SW480 (cell line): Measurements from ENCODE around the gene IL23R.

ENCODE experiments used
- DNase-seq: peaks from one replicate; pipeline ENCODE4 v3.0.0-alpha.2; 2016; ENCODE audit warnings: low spot score

Gene IL23R

GRCh38 chr1:67149179-67149770, 17.0 kb upstream of the IL23R start:
- DNase-seq: peak; percentile 80

GRCh38 chr1:67150931-67151330, 15.3 kb upstream of the IL23R start:
- no peak for DNase-seq

- no peak for DNase-seq
Observed at GRCh38 chr1:67158401-67158800, 7.9 kb upstream of the IL23R start.

GRCh38 chr1:67159233-67159632, 7.0 kb upstream of the IL23R start:
- DNase-seq: no peak

GRCh38 chr1:67162954-67163353, 3.3 kb upstream of the IL23R start:
- DNase-seq: peak; percentile 36

GRCh38 chr1:67165468-67166041, 699 bp upstream of the IL23R start:
- no peak for DNase-seq

- no peak for DNase-seq
Observed at GRCh38 chr1:67169496-67169895, 3.2 kb downstream of the IL23R start.

GRCh38 chr1:67169932-67170331, 3.7 kb downstream of the IL23R start:
- DNase-seq: no peak

GRCh38 chr1:67170751-67171573, 4.7 kb downstream of the IL23R start:
- DNase-seq: no peak

- no peak for DNase-seq
Observed at GRCh38 chr1:67171574-67171955, 5.3 kb downstream of the IL23R start.

- no peak for DNase-seq
Observed at GRCh38 chr1:67171978-67172377, 5.7 kb downstream of the IL23R start.

- DNase-seq: no peak
Observed at GRCh38 chr1:67173988-67174387, 7.7 kb downstream of the IL23R start.

GRCh38 chr1:67174716-67175284, 8.5 kb downstream of the IL23R start:
- DNase-seq: no peak

- DNase-seq: no peak
Observed at GRCh38 chr1:67175530-67176087, 9.4 kb downstream of the IL23R start.

GRCh38 chr1:67184838-67185421, 18.7 kb downstream of the IL23R start:
- no peak for DNase-seq

GRCh38 chr1:67188137-67188536, 21.9 kb downstream of the IL23R start:
- DNase-seq: no peak

- no peak for DNase-seq
Observed at GRCh38 chr1:67189953-67190352, 23.7 kb downstream of the IL23R start.

- no peak for DNase-seq
Observed at GRCh38 chr1:67190410-67190809, 24.2 kb downstream of the IL23R start.

GRCh38 chr1:67190942-67191341, 24.7 kb downstream of the IL23R start:
- no peak for DNase-seq

GRCh38 chr1:67191668-67192520, 25.6 kb downstream of the IL23R start:
- no peak for DNase-seq

GRCh38 chr1:67192902-67193301, 26.6 kb downstream of the IL23R start:
- no peak for DNase-seq
